ENCODE results near the gene ZC3H12A.

GRCh38 chr1:37469386-37469785 lies 5.0 kb upstream of the ZC3H12A start:
- TF ChIP-seq ZNF565 (CRISPR knock-in tag; conservative IDR thresholded peaks at IDR 0.05; ENCODE audit: low read depth): no peak
- no peak for TF ChIP-seq BACH2 (CRISPR knock-in tag; IDR thresholded peaks at IDR 0.05; ENCODE audit: borderline replicate concordance)
- no peak for TF ChIP-seq CSDC2 (CRISPR knock-in tag; IDR thresholded peaks at IDR 0.05)
- no peak for TF ChIP-seq CSRNP3 (CRISPR knock-in tag; IDR thresholded peaks at IDR 0.05)
- TF ChIP-seq ZFP3 (CRISPR knock-in tag; IDR thresholded peaks at IDR 0.05): no peak
- TF ChIP-seq PATZ1 (CRISPR knock-in tag; IDR thresholded peaks at IDR 0.05; ENCODE audit: borderline replicate concordance): no peak
- TF ChIP-seq PPARA (CRISPR knock-in tag; IDR thresholded peaks at IDR 0.05; ENCODE audit: borderline replicate concordance): no peak
- TF ChIP-seq TOX (CRISPR knock-in tag; IDR thresholded peaks at IDR 0.05; ENCODE audit: borderline replicate concordance): no peak
- no peak for TF ChIP-seq CREB5 (CRISPR knock-in tag; IDR thresholded peaks at IDR 0.05; ENCODE audit: low read depth)
- TF ChIP-seq ZNF8 (CRISPR knock-in tag; IDR thresholded peaks at IDR 0.05): no peak
- no peak for TF ChIP-seq SNAI2 (CRISPR knock-in tag; IDR thresholded peaks at IDR 0.05)
- TF ChIP-seq RARB (CRISPR knock-in tag; IDR thresholded peaks at IDR 0.05): no peak
- no peak for TF ChIP-seq ESRRG (CRISPR knock-in tag; IDR thresholded peaks at IDR 0.05)
- no peak for TF ChIP-seq ZNF70 (CRISPR knock-in tag; IDR thresholded peaks at IDR 0.05)
